COLO668 (cell line): ENCODE data around the gene DDX19B.
"Not testable (repeated sequence)": the region's sequence is repeated elsewhere in the genome, so short reads cannot be mapped to it uniquely, and the experiment has no call there.

Experiments
- DNase-seq: peaks from one replicate; lab custom pipeline; 2025; ENCODE audit not compliant: unreplicated experiment; lab: John Stamatoyannopoulos, UW

The DDX19B gene

DNA sequence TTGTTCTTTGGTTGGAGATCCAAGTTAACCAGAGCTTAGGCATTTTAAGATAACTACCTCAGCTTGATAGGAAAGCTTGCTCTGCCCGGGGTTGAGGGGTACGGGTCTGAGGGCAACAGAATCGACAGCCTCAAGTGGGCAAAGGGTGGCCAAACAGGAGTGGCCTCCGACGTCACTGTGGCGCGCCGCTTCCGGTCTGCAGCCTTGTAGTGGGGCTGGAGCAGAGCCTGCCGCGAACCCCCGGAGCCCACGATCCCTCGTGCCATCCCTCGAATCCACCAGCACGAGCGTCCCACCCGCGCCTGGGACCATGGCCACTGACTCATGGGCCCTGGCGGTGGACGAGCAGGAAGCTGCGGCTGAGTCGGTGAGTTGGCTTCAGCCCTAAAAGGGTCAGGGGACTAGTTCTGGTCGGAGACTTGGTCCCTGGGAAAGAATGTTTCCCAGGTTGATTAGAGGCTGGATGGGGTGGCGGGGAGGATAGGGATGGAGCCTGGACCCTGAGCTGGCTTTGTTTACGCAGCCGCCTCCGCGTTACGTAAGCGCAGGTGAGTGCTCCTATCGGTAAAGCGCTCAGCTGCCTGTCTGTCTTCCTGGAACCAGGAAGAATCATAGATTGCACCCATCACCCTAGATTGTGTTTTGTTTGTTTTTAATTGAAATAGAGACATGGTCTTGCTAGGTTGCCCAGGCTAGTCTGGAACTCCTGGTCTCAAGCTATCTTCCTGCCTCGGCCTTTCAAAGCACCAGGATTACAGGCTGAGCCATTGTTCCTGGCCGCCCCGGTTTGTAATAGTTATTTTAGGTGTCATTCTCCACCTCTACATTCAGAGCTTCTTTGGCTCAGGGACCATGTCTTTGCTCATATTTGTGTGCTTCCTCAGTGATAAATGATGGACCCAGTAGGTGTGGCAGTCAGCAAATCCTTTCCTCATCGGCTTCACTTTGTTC, at the start of gene DDX19B:
TSS of gene DDX19B (plus strand) at position 199 of the 951 bp plus-strand sequence. CDS start at position 311, 112 bp downstream.
- DNase-seq: peak; percentile 89

DNA sequence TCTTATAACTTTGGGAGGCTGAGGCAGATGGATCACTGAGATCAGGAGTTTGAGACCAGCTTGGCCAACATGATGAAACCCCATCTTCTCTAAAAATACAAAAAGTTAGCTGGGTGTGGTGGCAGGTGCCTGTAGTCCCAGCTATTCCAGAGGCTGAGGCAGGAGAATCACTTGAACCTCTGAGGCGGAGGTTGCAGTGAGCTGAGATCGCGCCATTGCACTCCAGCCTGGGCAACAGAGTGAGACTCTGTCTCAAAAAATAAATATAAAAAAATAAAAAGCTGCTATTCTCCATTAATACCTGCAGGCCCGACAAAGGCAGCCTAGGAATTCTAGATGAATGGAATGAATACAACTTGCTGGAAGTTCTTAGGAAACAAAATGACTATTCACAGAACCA, 49.3 kb upstream of the DDX19B start:
- not testable (repeated sequence) for DNase-seq

DNA sequence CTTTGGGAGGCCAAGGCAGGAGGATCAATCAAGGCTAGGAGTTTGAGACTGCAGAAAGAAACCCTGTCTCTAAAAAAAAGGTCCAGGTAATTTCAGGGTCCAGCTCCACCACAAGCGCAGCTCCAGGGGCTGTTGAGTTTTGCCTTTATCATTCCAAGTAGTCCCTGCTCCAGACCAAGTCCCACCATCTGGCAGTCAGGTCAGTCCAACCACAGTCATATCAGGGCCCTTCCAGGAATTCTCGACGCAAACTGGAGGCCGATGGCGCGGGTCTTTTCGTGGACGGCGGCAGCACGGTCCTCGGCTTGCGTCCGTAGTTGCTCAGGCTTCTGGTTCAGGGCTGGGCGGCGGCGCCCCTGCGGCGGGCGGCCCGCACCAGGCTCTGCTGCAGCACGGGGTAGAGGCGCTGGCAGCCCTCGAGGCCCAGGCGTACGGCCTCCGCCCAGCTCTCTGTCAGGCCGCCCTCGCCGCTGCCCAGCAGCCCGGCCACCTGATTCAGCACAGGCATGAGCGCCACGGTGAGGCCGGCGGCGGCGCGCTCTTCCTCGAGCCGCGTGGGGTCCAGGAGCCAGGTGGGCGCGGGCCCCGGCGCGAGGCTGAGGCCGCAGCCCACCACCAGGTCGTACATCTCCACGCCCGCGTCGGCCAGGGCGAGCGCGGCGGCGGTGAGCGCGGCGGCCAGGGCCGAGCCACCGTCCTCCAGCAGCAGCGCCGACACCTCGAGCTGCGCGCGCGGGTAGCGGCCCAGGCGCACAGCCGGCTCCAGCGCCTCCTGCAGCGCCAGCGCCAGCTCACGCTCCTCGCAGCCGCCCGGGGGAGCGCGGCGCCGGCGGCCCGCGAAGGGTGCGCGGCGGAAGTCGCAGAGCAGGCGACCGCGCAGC, 48.0 kb upstream of the DDX19B start:
- peak; percentile 79 for DNase-seq

DNA sequence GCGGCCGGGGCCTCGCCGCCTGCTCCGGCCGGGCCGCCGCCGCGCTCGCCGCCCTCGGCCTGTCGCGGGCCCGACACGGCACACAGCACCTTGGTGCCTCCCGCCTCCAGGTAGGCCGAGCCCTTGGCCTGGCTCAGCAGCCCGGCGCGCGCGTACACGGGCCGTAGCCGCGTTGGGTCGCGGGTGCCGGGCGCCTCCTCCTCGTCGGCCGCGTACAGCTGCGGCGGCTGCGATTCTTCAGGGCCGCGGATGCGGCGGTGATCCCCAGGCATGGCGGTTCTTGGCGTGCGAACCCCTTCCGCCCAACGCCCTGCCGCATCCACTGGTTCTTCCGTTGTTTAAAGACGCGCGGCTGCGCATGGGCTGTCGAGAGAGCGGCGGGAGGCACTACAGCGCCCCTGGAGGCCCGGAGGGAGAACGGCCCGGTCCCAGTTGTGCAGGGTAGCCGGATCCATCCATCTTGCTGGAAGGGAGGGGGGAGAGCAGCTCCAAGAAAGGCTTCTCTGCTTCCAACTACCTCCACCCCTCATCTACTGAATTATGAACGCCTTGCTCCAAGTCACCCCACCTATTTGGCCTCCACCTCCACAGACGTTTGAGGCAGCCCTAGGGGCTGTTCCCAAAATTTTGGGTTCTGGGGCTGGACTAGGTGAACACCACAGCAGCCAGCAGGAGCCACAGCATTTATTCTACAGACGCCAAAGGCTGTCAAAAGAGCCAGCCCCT, 47.2 kb upstream of the DDX19B start, which contains the start of gene EXOSC6:
TSS of gene EXOSC6 (minus strand) at position 312 of the 726 bp plus-strand sequence. CDS start at position 272, 40 bp downstream.
- peak; percentile 95 for DNase-seq

DNA sequence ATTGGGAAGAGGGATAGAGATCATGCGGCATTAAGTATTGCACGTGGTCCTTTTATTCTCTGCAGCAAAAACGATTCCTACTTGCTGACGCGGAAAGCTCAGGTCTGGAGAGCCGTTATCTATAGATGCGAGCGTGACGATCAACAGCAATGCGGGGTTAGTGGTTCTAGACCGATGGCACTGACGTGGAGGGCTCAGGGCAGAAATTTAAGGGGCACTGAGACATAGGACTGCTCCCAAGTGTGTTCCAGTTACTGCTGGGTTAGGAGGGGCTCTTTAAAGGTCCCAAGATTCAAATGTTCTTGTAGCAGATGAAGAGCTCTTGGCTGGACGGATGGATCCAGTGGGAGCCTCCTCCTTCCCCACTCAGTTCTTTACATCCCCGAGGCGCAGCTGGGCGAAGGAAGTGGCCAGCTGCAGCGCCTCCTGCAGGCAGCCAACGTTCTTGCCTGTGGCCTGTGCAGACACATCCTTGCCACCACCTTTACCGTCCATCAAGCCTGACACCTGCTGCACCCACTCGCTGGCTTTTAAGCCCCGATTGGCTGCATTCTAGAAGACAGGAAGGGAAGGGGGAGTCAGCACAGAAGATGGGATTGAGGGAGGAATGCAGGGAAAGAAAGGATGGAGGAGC, 46.5 kb upstream of the DDX19B start:
- DNase-seq: peak; percentile 27

DNA sequence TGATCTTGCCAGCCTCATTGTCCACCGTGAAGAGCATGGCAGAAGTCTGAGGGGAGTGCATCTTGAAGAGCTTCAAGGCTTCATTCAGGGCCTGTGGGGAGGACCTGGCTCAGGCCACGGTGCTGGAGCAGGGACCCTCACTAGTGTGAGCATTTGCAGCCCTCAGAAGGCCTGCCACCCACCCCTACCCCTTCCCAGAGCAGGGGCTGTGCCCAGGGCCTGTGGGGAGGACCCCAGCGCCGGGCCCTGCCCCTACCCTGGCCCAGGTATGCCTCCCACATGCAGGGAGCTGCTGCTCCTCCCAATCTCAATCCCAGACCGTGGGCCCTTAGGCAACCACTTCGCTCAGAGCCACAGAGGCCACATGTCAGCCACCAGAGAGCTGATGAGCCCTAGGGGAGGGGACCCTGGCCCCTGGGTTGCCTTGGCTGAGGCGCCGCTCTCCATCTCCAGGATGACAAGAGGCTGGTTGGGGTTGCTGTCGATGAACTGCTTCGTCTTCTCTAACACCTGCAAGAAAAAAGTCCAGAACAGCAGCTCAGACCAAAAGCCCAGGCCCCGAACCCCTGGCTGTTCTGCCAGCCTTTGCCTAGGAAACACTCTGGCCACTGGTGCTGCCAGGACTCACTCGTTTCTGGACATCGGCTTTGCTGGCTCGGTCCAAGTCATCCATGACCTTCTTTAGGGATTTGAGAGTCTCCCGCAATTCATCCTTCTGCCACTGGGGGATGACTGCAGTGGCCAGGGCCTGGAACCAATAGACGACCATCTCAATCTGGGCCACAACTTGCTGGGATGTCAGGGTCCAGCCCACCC, 45.5 kb upstream of the DDX19B start:
- peak; percentile 28 for DNase-seq

DNA sequence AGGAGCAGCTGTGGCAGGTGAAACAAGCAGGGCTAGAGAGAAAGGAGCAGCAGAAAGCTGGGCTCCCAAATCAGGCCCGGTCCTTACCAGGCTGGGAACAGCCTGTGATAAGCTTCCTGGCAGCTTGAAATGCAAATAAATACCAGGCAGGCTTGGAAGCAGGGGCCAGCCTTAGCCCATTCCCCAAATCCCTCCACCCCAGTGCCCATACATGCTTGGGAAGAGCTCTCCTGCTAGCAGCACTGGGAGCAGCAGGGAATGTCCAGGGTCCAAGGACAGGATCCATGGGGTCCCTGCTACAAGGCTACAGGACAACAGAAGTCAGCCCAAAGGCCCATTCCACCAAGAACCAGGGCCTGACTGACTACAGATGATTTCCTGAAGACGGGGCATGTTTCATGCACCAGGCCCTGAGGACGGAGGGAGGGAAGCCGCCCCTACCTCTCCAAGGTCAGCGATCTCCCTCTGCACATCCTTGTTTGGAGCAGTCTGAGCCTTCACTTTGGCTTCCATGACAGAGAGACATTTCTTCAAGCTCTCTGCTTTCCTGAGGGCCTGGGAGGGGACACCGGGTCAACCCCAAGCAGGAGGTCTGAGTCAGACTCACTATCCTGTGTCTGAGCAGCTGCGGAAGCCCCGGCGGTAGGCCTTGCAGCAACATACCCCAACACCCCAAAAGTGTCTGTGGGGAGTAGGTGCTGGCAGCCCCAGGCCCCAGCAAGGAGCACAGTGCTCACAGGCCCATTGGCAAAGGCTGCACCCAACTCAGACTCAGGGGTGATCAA, 44.6 kb upstream of the DDX19B start:
- DNase-seq: no peak

DNA sequence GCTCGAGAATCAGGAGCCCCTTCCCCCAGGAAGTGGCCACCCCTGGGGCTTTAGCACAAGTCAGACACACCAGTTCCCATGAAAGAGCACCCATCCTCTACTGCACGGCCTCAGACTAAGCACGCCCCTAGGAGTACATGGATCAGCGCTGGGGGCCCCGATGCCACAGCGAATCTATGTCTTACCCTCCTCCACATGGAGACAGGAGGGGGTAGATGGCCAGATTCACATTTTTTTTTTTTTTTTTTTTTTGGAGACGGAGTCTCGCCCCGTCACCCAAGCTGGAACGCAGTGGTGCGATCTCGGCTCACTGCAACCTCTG, 44.1 kb upstream of the DDX19B start:
- DNase-seq: no peak

DNA sequence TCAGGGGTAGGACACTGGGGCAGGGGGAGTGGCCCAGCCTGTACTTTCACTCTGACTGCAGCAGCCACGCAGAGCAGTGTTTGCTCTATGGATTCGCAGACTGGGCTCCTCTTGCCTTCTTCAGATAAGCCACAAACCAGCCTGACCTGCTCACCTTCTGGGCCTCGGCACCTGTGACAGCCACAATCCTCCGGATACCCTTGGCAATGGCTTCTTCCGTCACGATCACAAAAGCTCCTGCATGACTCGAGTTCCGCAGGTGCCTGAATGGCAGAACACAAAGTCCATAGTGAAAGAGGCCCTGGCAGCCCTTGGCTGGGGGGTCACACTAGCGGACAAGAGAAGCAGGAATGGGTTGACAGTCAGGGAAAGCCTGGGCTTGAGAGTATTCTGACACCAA, 43.4 kb upstream of the DDX19B start:
- no peak for DNase-seq

DNA sequence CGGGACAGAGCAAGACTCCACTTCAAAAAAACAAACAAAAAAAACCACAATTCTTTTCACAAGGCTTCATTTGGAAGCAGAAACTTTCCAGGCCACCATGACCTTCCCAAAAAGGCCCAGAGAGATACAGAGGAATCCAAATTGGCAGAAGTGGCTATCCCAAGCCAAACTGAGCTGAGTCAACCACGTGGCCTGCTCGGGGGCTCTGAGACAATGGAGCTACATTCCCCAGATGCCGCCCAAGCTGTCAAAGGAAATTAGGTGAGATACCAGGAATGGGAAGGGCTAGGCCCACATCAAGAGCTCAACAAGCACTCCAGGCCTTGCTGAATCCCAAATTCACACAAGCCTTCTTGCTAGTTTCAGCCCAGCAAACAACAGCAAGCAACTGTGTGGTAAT, 41.6 kb upstream of the DDX19B start:
- no peak for DNase-seq

DNA sequence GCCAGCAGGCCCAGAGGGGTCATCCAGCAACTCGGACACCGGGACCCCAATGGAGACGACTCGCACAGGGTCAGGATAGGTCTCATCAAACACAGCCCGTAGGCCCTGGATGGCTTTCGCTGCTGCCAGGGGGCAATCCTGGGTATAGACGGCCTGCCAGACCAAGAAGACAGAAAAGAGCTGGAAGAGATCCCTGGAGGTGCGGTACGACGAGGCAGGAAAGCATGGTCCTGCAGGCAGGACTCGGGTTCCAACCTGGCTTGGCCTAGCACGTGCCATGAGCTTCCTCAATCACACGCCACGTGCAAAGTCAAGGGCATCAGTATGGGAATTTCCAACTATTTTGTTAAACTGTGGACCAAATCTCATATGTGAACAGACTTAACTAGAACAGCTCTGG, 40.9 kb upstream of the DDX19B start:
- DNase-seq: no peak

DNA sequence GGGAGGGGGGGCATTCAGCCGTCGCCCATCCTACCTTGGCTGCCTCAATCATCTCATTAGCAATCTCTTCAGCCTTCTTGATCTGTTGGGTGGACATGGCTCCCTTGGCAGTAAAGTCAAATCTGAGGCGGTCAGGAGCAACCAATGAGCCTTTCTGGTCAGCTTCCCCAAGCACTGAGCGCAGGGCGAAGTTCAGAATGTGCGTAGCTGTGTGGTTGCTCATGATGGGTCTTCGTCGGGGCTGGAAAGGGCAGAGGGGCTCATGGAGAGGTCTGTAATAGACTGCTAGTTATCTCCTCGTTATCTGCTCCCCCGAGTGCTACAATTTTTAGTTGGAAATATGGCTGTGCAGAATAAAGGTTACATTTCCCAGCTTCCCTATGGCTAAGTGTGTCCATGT, 40.0 kb upstream of the DDX19B start:
- no peak for DNase-seq

DNA sequence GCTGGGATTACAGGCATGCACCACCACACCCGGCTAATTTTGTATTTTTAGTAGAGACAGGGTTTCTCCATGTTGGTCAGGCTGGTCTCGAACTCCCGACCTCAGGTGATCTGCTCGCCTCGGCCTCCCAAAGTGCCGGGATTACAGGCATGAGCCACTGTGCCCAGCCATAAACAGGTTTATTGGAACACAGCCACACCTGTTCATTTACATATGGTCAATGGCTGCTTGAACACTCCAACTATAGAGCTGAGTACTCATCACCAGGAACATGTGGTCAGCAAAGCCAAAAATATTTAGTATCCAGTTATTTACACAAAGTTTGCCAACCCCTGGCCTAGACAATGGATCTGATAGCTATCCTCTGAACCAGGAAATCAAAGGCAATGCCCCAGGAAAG, 39.1 kb upstream of the DDX19B start:
- not testable (repeated sequence) for DNase-seq

DNA sequence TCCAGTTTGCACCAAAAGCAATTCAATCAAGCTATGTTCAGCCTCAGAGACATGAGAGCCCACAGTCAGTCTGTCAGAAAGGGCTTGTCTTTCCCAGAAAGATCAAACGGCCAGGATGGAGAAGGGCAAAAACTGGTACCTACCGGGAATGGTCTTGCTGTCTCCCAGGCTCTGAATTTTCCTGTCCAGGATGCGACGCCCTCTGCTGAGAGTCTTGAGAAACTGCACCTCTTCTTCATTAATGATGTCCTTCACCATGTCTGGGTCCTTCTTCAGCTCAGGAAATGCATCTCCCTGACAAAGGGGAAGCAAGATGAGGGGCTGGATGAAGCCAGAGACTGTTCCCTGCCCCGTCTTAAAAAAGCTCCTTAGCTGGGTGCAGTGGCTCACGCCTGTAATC, 31.5 kb upstream of the DDX19B start:
- DNase-seq: peak; percentile 27

DNA sequence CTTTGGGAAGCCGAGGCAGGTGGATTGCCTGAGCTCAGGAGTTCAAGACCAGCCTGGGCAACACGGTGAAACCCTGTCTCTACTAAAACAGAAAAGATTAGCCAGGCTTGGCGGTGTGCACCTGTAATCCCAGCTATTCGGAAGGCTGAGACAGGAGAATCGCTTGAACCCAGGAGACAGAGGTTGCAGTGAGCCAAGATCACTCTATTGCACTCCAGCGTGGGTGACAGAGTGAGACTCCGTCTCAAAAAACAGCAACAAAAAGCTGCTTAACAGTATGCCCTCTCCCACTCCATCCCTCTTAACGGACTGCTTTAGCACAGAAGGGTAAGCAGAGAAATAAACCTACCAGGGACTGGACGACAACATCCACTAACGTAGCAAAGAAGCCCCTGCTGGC, 31.1 kb upstream of the DDX19B start:
- not testable (repeated sequence) for DNase-seq

DNA sequence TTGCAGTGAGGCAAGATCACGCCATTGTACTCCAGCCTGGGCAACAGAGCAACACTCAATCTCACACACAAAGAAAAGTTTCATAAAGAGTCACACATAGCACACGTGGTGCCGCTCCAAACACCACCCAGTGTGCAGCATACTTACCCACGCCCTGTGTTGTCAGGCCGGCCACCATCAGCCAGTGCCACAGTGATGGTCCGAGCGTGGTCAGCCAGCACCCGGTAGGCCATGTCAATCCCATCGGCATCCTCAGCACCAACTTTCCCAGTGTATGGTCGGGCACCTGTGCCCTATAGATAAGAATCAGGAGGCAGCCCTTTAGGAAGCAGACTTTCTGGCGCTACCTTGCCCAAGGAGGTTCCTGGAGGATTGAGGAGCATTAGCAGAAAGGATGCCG, 29.5 kb upstream of the DDX19B start:
- DNase-seq: no peak

DNA sequence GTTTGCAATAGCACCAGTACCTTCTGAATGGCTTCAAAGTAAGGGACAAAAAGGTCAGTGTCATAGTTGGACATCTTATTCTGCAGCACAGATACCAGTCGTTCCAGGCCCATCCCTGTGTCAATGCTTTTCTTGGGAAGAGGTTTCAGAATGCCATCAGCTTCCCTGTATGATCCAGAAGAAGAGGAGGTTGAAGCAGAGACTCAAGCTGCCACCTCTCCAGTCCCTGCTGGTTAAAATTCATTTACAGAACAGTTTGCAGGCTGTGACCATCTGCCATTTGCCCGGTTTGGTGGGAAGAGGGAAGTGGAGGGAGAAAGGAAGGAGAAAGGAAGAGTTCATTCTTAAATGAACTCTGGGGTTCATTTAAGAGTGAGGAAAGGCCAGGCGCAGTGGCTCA, 28.8 kb upstream of the DDX19B start:
- DNase-seq: no peak

DNA sequence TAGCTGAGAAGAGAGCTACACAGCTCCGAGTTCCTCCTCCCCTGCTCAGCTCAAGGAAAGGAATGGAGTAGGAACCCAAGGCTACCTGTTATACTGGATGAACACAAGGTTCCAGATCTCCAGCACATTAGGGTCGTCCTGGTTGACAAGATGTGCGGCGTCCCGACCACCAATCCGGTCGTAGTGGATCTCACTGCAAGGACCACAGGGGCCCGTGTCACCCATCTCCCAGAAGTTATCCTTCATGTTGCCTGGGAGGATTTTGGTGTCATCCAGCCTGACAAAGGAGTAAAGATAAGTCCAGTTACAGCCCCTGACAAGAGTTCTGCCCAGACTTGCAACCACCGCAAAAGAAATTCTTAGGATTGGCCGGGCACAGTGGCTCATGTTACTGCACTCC, 27.3 kb upstream of the DDX19B start:
- DNase-seq: no peak

DNA sequence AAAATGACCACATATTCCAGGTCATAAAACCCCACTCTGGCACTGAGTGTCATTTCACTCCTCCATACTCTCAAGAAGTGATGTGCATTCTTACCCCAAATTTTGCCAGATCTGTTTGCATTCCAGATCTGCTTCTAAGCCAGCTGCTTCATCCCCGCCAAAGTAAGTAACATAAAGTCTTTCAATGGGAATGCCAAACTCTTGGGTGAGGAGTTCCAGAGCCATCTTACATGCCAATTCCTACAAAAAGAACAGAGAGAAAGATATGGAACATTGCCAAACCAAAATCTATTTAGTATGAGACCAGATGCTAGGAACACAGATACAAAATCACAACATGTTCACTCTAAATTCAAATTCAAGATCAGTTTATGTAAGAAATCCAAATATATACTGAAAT, 22.6 kb upstream of the DDX19B start:
- no peak for DNase-seq
